GM21447 (cell line): ENCODE results near the gene SNPH.

Experiments
- ATAC-seq: cut with Tn5 transposase; IDR thresholded peaks from one replicate; pipeline ENCODE4 v1.9.1; 2021; ENCODE audit not compliant: unreplicated experiment

The SNPH gene

DNA sequence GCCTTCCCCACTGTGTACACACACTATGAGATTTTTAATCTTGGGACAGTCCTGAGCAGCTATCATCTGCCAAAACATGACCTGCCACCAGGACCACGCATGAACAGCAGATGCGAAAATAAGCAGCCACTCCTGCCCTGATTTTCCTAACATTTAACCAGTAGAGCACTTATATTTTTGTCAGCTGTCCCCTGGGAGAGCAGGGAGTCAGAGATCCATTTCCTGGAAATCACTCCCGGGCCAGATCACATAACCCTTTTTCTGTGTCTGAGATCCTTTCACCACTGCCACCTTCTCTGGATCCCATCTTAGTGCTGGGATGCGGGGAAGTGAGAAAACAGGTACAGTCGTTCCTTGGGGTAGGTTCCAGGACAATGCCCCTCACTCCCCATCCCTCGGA is 57.2 kb downstream of the SNPH start:
- no peak for ATAC-seq

DNA sequence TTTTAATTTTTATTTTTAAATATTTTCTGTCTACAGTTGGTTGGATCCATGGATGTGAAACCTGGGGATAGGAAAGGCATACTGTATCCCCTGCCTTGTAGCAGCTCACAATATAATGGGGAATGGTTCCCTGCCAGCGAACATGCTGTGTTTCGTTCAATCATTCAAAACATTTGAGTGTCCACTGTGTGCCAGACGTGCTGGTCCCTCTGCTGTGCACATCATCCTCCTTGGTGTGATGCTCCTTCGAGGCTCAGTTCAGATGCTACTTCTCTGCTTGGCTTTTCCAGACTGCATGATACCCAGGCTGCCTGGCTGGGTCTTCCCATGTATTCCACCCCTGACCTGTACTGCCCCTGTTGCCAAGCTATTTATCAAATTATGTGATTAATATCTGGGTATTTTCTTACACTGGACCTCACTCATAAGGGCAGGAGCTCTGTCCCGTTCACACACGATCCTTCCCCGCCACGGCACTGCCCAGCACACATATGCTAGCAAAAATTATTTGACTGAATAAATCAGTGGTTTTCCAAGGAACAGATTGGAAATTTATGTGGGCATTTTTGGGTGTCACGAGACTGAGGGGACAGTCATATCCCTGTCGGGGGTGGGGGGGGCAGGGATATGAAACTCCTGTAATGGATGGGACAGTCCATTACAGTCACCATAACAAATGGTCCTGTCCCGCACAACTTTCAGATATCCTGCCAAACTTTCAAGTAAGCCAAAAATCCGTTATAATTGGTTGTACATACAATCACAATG is 57.9 kb downstream of the SNPH start:
- ATAC-seq, result no peak

DNA sequence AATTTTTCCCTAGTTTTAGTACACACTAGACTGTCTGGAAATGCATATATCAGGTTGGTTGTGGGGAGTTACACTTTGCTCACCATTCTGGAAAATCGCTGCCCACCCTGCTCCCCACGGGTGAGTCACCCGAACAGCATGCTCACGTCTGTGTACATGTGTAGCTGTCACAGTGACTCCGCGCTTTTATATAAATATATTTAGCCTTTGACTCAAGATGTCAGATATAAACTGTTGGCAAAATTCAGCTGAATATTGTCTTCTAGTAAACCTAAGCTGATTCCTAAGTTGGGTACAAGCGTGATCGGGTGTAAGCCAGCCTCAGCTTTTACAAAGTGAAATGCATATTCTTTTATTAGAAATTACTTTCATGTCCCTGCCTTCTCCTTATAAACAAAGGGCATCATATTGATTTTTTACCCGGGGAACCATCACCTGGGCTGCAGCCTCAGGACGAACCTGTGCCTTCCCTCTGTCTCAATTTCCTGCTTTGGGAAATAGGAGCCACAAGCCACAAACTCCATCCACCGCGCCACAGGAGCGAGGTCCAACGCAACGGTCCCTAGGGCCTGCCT is 58.6 kb downstream of the SNPH start:
- ATAC-seq, result no peak

DNA sequence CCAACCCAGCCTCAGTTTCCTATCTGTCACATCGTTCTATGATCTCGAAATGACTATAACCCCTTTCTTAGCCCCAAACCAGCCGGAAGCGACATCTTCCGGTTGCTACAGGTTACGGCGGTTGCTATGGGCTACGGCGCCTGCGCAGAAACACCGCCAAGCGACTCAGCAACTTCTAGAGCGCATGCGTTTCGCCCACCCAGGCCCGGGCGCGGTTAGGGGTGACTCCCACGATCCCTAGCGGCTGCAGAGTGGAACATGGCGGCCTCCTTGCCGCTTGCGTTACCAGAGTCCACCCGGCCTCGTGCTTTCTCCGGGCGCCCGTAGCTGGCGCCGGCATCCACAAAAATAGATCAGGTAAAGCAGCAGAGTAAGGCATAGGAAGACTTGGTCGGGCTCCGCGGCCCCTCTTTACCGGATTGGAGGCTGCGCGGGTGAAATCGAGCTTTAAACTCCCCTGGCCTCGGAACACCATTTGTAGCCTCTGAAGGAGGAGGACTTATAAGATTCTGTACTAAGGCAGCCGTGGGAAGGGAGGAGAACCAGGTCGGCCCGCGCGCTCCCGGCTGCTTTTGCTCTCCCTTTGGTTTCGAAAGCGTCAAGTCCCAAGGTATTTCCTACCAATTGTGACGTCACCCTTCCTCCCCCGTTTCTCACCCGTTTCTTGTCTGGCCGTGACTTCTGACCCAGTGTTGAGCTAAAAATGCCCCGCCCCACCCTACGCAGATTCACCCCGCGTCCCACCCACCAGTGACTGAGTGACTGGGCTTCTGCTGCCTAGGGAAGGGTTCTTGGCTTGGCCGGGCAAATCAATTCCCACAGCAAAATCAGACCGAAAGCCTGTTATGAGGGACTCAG is 59.3 kb downstream of the SNPH start:
- ATAC-seq, result peak; percentile 81

DNA sequence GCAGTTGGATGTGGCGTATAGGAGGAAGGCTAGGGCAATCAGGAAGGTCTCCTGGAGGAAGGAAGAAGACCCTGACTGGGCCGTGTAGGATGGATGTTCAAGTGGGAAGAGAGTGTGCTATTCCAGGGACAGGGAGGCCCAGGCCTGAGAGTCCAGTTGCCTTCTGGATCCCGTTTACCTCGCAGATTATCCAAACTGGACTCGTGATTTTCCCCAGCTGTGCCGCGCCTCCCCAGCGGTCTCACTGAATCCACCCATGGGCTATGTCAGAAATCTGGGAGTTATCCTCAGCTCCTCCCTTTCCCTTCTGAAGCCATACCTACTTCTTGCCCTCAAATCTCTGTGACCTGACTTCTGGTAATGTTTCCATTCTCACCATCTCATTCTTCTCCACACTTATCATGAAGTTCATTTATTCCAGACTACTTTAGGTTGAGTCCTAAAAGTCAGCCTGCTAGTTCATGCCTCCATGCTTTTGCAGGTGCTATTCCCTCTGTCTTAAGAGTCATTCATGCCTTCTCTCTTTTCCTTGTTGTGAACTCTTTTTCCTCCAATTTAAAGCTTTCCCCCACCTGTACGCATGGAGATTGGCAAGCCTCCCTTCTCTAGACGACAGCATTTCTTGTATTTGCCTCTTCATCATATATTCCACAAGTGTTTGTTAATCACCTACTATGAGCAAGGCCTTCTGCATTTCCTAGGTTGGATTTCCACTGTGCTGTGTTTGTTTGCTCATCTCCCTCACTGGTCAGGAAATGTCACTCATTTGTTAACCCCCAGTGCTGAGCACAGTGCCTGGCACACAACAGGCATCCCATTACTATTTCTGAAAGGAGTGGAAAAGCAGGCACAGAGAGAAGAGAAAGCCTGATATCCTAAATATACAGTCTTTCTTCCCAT is 60.2 kb downstream of the SNPH start:
- ATAC-seq, result no peak

DNA sequence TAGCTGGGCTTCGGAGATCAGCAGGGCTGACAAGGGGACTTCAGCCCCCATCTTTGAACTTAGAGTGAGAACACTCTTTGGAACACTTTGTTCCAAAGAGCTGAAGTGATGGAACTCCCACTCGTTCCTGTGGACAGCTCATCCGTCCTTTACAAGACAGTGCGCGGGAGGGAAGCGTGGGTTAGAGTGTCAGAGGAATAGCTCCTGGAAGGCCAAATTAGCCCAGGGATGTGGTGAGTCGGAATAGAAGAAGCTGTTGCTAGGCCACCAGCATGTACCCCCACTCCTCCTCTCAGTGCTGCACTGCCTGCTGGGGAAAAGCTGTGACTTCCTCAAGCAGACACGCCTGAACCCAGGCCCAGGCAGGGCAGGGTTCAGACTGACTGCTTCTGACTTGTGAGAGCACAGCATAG is 61.2 kb downstream of the SNPH start:
- ATAC-seq, result no peak

DNA sequence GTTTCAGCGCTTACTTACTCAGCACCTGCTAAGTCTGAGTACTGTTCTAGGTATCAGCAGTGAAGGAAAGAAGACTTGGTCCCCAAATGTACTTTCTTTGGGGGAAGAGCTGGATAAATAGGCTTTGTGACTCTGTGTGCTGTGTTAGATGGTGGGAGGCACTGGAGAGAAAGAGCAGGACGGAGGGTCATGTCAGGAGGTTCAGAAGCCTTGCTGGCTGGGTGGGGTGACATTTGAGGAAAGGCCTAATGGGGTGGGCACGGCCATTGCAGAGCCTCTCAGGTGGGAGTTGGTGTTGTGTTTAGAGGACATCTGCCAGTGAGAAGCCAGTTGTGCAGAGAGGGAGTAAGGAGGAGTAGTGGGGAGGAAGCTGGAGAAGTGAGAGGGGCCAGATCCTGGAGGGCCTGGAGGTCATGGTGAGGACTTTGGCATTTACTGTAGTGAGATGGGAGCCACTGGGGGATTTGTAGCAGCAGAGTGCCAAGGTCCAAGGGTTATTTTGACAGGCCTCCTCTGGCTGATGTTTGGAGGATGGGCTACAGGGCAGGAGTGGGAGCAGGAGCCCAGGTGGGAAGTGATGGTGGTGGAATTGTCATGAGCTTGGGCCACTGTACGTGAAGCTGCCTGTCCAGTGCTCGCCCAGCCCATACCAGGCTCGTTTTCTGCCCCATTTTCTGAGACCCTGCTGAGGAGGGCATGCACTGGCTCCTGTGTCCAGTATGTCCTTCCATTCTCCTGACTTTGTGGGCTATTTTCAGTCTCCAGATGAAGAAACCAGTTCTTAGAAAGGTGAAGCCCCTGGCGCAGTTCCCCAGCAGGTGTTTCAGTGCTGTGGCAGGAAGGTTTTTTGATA is 62.0 kb downstream of the SNPH start:
- ATAC-seq, result no peak

DNA sequence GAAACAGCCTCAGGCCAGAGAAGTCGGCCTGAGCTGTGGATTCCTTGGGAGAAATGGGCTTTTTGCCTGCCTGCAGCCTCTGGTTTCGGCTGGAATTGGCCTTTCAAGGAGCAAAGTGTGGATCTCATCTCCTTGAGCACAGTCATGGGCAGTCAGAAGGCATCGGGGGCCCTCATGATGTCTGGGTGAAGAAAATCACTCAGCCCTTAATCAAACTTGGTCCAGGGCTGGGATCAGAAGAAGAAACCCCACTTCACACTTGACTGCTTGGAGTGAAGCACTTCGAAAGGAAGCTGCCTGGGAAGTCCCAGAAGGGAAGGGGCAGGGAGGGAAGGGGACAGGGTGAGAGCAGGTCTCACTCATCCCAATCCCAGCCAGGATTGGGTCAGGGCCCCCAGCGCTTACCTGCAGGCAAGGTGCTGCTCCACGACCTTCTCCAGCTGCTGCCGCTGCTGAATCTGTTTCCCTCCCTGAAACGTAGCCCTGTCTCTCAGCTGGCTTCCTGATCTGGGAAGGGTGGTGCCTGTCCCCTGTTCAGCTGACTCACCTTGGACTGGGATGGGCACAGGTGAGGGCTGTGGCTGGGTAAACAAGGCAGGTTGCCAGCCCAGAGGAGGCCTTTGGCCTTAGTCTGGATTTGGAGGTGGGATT is 62.7 kb downstream of the SNPH start, which contains the start of gene SDCBP2:
Gene SDCBP2 (minus strand): TSS at position 460 of the 651 bp plus-strand sequence. CDS start 8,723 bp downstream, outside the sequence.
- ATAC-seq, result no peak

DNA sequence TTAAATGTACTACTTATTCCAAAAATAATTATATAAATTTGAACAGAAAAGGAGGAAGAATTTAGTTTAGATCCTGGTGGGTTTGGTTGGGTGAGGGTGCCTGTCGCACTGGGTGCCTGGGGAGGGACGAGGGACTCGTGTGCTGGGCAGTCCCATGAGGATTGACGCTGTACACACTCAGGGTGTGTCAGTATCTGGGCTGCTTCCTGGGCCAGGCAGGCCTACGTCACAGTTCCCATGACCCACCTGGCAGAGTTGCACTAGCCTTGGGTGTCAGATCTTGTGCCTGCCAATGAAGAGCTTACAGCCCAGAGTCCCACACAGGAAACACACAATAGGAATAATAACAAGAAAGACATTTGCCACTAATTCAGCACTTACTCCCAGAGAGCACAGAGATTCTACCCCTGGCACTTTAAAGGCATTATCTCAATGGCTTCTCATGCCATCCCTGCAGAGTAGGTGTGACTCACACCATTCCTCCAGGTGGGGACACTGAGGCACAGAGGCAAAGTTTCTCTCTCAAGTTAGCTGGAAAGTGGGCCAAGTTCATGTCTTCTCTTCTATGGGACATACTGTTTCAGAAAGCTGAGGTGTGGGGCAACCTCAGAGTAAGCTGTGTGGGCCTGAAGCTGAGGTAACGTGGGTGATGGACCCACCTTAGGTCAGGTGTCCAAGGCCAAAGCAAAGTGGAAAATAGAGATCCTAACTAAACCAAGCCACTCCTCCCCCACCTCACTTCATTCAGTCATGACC is 64.2 kb downstream of the SNPH start:
- ATAC-seq, result peak; percentile 44

DNA sequence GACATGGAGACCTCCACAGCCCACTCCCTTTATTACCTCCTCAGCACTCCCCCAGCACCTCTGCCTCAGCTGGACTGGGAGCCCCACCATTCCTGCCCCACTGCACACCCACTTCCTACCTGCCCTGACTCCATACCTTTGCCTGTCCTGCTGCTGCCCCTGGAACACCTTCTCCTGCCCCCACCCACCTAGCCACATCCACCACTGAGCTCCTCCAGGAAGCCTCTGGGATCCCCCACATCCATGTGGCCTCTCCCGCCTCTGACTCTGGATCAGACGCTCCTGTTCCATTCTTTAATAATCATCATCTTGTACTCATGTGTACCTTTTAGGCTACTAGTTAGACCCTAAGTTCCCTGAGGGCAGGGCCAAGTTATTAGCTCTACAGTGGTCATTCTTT is 65.0 kb downstream of the SNPH start:
- ATAC-seq, result no peak

DNA sequence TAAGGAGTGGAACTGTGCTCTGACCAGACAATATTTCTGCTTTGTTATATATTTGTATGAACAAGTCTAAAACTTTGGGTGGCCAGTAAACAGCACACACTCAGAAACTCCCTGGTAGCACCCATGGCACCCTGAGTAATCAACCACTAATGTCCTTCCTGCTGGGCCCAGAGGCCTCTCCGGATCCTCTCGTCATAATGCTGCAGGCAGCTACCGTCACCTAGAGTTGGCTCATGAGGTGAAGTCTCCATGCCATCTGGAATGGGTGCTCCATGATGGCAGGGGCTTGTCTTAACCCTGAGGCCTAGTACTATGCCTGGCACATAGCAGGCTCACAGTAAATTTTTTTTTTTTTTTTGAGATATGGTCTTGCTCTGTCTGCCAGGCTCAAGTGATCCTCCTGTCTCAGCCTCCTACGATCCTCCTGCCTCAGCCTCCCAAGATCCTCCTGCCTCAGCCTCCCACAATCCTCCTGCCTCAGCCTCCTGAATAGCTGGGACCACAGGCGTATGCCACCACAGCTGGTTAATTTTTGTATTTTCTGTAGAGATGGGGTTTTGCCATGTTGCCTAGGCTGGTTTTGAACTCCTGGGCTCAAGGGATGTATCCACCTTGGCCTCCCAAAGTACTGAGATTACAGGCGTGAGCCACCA is 65.8 kb downstream of the SNPH start:
- ATAC-seq, result no peak

DNA sequence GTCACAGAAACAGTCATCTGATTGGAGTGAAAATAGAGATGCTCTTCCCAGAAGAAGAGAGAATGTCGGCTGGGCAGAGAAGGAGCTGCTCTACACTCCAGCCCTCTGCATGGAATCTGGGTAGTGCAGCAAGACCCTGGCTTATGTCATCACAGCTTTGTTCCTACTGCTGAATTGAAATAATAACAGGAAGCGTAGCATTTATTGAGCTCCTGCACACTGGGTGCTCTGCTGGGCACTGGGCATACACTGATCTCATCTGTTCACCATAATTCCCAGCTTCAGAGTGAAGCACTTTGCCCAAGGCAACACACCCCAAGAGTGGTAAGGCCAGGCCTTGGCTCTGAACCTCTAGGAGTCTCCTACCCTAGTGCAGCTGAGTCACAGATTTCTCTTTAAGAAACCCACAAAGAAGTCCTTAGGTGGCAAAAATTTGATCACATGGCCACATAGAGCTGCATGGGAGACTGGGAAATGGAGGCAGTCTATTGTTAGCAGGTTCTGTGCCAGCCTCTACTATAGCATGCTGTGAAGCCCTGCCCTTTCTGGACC is 66.7 kb downstream of the SNPH start:
- ATAC-seq, result no peak

DNA sequence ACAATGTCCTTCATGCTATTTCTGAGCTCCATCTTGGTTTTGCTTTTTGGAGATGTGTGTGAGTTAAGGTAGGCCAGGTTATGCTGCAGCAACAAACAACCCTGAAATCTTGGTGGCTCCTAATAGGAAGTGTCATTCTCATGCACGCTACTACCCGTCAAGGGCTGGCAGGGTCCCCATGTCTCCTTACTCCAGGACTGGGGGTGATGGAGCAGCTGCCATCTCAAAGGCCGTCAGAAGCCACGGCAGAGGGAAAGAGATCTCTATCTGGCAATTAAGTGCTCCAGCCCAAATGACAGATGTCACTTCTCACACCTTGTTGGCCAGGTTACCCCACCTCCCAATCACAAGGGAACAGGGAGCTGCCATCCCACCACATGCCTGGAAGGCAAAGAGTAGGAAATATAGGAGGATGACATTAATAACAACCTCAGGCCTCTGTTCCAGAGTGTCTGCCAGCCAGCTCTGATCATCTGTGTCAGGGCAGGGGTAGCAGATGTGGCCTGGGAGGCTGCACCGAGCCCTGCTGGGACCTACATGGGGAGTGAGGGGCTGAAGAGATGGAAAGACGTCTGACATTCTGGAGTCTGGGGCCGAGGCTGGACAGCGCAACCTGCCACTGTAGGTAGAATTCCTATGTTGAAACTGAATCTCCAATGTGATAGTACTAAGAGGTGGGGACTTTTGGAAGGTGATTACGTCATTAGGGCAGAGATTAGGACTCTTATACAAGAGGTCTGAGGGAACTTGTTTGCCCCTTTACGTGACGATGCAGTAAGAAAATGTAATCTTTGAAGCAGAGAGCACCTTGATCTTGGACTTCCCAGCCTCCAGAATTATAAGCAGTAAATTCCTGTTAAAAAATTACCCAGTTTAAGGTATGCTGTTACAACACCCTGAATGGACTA is 67.6 kb downstream of the SNPH start:
- no peak for ATAC-seq

DNA sequence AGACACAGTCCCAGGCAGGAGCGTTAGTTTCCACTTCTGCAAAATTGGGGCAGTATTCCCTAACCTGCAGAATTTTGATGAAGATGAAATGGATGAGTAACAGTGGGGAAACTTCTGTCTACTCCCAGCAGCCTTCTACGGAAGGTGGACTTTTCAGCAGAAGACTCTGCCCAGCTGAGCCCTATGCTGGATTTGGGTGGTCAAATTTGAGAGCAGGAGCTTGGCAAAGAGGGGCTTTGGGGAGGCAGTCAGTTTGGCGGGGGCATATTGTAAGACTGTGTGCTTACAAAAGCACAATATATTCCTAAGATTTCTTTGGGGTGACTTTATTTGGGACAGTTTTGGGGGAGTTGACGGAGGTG is 68.3 kb downstream of the SNPH start:
- ATAC-seq, result no peak

DNA sequence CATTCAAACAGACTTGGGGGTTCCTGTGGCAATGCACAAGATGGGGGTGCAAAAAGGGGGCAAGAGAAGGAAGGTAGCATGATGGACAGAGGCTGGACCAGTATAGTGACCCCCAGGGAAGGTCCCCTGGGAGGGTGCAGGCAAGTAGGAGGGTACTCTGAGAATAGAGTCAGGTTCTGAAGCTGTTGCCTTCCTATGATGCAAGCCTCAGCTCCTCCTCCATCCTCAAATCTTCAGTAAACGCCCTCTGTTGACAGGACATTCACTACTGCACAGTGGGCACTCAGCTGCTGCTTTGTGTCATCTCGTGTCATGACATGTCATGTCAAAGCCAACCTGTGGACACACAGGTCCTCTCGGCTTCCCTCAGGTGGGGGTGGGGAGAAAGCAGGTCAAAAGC is 68.7 kb downstream of the SNPH start:
- ATAC-seq, result no peak

DNA sequence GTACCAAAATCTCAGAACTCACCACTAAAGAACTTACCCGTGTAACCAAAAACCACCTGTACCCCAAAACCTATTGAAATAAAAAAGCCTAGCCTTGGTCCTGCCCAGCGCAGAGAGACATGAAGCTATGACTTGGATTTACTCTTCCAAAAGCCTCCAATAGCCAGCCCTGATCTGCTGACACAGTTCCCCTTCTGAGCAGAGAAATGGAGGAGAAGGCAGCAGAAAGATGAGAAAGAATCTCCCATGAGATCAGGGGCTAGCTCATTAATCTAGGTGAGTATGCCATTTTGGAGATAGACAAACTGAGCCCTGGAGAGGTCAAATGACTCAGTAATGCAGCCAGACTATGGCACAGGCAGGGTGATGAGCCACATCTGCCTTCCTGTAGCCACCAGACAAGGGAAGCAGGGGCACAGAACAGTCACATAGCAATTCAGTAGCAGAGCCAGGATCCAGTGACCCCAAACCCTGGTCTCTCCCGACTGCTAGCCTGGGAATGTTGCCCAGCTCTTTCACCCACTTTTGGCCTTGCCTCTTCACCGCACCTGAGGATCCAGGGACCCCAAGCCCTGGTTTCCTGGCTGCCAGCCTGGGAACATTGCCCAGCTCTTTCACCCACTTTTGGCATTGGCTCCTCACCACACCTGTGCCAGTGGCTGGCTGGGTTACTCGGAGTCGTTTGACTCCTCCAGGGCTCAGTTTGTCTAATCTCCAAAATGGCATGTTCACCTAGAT is 70.0 kb downstream of the SNPH start:
- no peak for ATAC-seq
